ENCODE data around the gene PLAC8. TPM values are rescaled to one million over a fixed set of nuclear protein-coding genes. Genes with fewer than 3 reads are reported as not detected.

Gene PLAC8
- total RNA-seq, 1 donor from 2014 or later = 0.40 TPM

GRCh38 chr4:83108101-83108861 lies 6.2 kb downstream of the PLAC8 start:
- H3K9me3 Mint-ChIP-seq = no peaks in the 10 kb centered on the region
- TF ChIP-seq CTCF (conservative IDR thresholded peaks at IDR 0.05) = no peak
- H3K4me3 Mint-ChIP-seq = peak overlapping the region; percentile 49
- no peak overlapping the region for H3K27ac Mint-ChIP-seq (ENCODE audit: unreplicated experiment)
- peaks cover 26% of the 10 kb centered on the region for H3K27me3 Mint-ChIP-seq (ENCODE audit: low read depth)
- peaks cover 8% of the 10 kb centered on the region for H3K4me1 Mint-ChIP-seq
- no peak for DNase-seq (ENCODE audit: low read depth, low spot score)
- no peaks in the 10 kb centered on the region for H3K36me3 Mint-ChIP-seq (ENCODE audit: low read depth)

- Mint-ChIP-seq H3K36me3 (ENCODE audit: low read depth) (no peaks in the 10 kb centered on the region), H3K9me3 (no peaks in the 10 kb centered on the region), H3K27me3 (ENCODE audit: low read depth) (peaks cover 26% of the 10 kb centered on the region), H3K4me3 (no peak overlapping the region), H3K27ac (ENCODE audit: unreplicated experiment) (no peak overlapping the region), H3K4me1 (peaks cover 8% of the 10 kb centered on the region)
- TF ChIP-seq CTCF (conservative IDR thresholded peaks at IDR 0.05) = no peak
- DNase-seq (ENCODE audit: low read depth, low spot score) = no peak
Observed at GRCh38 chr4:83107631-83108030, 6.9 kb downstream of the PLAC8 start.

GRCh38 chr4:83104991-83105390 lies 9.5 kb downstream of the PLAC8 start:
- H3K27ac Mint-ChIP-seq (ENCODE audit: unreplicated experiment) = no peak overlapping the region
- peaks cover 15% of the 10 kb centered on the region for H3K27me3 Mint-ChIP-seq (ENCODE audit: low read depth)
- TF ChIP-seq CTCF (conservative IDR thresholded peaks at IDR 0.05) = no peak
- DNase-seq (ENCODE audit: low read depth, low spot score) = no peak
- no peak overlapping the region for H3K4me3 Mint-ChIP-seq
- H3K9me3 Mint-ChIP-seq = no peaks in the 10 kb centered on the region
- H3K36me3 Mint-ChIP-seq (ENCODE audit: low read depth) = no peaks in the 10 kb centered on the region
- H3K4me1 Mint-ChIP-seq = no peaks in the 10 kb centered on the region

- Mint-ChIP-seq H3K27me3 (ENCODE audit: low read depth) (peaks cover 5% of the 10 kb centered on the region), H3K9me3 (no peaks in the 10 kb centered on the region), H3K27ac (ENCODE audit: unreplicated experiment) (no peak overlapping the region), H3K4me1 (no peaks in the 10 kb centered on the region), H3K36me3 (ENCODE audit: low read depth) (no peaks in the 10 kb centered on the region), H3K4me3 (no peak overlapping the region)
- DNase-seq (ENCODE audit: low read depth, low spot score) = no peak
- no peak for TF ChIP-seq CTCF (conservative IDR thresholded peaks at IDR 0.05)
Observed at GRCh38 chr4:83096397-83096796, 18.1 kb downstream of the PLAC8 start.

GRCh38 chr4:83093060-83093640 lies 21.4 kb downstream of the PLAC8 start:
- no peak for DNase-seq (ENCODE audit: low read depth, low spot score)
- no peaks in the 10 kb centered on the region for H3K4me1 Mint-ChIP-seq
- peaks cover 5% of the 10 kb centered on the region for H3K27me3 Mint-ChIP-seq (ENCODE audit: low read depth)
- H3K27ac Mint-ChIP-seq (ENCODE audit: unreplicated experiment) = no peak overlapping the region
- TF ChIP-seq CTCF (conservative IDR thresholded peaks at IDR 0.05) = no peak
- no peak overlapping the region for H3K4me3 Mint-ChIP-seq
- no peaks in the 10 kb centered on the region for H3K36me3 Mint-ChIP-seq (ENCODE audit: low read depth)
- no peaks in the 10 kb centered on the region for H3K9me3 Mint-ChIP-seq
